Suppressor macrophage treated with lipopolysaccharide for 1 hour (primary cell): ENCODE results near the gene CHAF1A.
A peak's percentile ranks its signal among the peaks of the same experiment; 100 is the strongest.

Experiments used
- DNase-seq, 3 donors: peaks; one replicate each; pipeline ENCODE4 v3.0.0-alpha.2; 2020 to 2022

The CHAF1A gene

DNA sequence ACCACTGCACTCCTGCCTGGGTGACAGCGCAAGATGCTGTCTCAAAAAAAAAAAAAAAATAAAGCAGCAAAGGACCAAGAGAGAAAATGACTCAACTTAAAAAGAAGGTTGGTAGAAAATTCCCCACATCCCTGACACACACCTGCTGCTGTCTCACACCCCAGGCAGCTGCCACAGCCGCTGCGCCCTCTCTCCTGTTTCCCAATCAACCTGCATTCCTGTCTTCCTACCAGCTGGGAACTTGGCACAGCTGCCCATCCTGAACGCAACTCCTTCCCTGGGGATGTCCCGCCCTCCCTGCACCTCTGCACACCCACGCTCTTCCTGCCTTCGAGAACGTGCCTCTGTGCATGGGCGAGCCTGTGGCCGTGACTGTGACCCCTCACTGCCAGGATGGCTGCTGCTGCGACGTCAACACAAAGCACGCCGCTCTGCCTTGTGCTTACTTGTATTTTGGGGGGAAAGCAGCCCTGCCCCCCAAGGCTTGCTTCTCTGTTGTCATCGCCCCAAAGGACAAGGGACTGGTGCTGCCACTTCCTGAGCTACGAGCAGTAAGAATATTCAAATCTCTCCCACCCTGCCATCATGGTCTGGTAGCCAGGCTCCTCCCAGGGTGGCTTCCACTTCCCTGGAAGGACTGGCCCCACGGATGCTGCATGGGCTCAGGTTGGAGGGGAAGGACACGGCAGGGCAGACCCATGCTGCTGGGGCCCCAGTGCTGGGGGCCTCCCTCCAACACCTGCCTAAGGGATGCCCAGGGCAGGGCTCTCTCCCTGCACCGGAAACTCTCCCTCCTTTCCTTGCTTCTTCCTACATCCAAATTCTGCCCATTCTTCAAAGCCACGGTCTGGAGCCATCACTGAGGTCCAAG lies 22.8 kb upstream of the CHAF1A start:
- no peak for DNase-seq

DNA sequence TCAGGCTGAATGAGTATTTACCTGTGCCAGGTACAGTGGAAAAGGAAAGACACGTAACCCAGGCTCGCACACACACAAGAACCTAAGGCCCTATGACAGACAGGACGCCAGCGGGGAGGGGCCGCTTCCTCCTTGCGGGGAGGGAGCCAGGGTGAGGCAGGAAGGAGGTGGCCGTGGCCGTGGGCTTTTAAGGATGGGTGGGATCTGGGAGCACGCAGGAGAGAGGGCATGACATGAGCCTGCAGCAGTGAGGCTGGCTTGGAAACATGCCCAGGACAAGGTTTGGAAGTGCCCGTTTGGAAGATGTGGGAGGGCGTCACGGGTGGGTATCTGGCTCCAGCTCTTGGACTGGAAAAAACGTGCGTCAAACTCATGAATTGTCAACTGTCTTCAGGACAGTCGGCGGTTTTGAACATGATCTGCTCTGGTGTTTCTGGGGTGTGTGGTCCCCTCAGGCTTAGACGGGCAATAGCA lies 22.1 kb upstream of the CHAF1A start:
- DNase-seq = peak in 2 of 3 donors; percentile 33 to 58

DNA sequence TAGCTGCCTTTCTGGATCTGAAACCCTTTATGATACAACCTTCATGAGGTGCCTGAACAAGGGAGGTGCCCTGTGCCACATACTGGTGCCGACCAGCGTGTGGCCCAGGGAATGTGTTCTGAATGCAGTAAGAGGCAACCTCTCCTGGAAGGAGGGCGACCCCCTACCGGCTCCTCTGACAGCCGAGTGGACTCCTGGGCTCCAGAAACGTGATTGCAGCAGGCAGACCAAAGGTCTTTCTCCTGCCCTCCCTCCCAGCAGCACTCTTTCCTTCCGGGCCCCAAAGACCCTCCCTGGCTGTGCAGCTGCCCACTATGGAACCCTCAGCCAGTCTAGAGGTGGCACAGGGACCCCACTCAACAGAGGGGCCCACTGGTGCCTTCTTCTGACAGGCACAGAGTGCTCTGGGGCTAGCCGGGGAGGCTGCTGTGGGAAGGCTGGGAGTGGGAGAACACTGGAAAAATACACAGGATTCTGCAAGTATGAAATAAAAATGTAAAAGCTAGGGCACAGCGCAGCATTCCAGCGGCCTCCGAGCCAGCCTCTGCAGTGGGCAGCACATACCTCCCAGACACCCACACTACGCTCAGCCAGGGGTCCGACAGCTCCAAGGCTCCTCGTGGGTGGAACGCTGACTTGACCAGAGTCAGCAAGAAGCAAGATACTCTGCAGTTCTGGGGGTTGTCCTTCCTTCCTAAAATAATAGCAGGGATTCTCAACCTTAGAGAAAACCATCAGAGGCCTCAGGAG lies 17.0 kb upstream of the CHAF1A start:
- DNase-seq = no peak

DNA sequence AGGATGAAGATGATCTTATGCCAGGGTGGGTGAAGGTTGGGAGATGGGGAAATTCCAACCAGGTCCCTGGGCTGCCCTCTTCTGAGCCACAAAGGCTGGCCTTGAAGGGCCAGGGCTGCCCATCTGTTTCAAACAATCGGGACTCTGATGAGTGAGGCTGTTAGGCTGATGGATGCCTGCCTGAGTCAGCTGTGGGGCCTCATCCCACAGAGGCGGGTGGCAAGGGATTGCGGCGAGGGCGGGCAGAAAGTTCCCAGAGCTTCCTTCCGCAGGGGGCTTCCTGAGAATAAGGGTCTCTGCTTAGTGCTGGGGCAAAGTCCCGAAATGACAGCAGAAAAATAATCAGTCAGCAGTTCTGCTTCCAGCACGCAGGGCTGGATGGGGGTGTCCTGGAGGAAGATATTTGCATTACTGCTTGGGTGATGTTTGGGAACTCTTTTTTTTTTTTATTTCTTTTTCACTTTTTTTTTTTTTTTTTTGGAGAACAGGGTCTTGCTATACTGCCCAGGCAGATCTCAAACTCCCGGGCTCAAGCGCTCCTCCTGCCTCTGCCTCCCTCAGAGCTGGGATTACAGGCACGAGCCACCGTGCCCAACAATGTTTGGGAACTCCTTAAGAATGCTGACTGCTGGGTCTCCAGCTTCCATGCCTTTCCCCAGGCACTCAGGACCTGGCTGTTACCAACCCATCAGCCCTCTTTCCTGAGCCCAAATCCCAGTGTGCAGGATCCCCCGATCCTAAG lies 16.2 kb upstream of the CHAF1A start:
- DNase-seq = peak in 1 of 3 donors; percentile 44

DNA sequence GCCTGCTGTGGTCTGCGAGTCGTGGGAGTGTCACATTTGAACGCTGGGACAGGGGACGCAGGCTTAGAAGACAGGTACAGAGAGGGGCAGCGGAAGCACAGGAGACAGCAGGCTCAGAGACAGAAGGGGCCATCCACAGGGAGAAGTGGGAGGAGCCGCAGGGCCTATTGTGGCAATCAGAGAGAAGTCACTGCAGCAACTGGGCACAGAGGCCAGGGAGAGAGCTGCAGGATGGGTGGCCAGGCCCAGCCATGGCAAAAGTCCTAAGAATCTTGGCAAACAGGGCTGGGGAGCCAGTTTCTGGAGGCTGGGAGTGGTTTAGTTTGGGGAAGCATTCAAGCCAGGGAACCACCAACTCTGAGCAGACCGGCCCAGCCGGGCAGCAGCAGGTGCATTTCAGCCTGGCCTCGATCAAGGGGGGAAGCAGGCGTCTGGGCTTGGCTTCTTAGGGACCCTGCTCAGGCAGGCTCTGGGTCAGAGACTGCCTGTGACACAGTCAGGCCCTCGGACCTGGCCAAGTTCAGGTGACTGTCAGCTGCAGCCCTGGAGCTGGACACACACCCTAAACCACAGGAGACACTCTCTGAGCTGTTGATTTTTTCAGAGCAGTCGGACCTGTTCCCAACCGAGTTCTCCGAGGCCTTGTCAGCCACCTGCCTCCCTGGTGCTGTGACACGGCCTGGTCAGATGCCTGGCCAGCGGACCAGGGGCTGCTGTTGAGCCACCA lies 13.9 kb upstream of the CHAF1A start:
- no peak for DNase-seq

DNA sequence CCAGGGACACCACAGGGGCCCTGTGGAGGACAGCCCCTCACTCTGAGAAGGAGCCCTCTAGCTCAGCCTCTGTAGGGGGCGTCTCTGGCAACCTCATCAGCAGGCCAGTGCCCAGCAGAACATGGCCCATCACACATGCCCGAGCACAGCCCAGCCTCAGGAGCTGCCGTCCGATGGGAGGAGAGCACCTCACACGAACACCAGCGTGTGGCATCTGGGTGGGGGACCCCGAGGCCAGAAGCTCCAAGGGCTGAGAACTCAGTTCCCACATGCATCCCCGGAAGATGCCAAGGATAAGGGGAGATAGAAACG lies 13.4 kb upstream of the CHAF1A start:
- DNase-seq = no peak

DNA sequence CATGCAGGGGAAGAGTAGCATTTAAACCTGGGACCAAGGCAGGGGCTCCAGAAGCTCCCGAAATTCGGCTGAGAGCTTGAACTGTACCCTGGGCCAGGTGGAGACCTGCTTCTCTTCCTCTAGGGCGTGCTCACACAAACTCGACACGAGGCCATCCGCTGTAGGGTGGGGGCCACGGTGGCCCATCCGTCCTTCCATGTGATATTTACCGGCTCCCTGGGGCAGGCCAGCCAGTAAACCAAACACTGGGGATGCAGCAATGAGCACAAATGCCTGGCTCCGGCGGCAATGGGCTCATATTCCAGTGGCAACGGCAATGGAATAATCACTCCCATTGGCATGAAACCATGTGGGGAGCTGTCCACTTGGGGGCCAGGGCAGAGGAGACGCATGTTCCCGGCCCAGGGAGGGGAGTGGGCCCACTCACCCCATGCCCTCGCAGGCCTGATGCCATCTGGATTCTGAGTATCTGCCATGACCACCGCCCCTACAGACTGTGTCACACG lies 12.9 kb upstream of the CHAF1A start:
- DNase-seq = no peak

DNA sequence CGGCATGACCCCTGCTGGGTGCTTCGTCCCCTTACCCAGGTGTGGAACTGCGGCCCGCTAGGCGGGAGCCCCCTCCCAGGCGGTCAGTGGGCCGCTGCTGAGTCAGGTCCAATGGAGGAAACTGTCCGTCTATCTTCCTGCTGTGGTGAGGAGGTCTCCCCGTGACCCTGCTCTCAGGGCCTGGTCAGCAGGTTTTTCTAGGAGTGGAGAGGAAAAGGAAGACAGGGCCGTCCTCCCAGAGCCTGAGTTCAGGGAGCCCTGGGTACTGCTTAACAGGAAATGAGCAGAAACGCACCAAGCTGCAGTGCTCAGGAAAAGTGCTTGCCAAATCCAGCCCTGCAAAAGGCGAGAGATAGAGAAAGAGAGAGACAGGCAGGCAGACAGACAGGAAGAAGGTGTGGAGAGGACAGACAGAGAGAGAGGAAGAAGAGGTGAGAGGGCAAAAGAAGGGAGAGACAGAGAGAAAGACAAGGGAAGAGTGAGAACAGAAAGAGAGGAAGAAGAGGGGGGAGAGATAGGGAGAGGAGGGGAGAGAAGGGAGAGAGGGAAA lies 12.3 kb upstream of the CHAF1A start:
- no peak for DNase-seq

DNA sequence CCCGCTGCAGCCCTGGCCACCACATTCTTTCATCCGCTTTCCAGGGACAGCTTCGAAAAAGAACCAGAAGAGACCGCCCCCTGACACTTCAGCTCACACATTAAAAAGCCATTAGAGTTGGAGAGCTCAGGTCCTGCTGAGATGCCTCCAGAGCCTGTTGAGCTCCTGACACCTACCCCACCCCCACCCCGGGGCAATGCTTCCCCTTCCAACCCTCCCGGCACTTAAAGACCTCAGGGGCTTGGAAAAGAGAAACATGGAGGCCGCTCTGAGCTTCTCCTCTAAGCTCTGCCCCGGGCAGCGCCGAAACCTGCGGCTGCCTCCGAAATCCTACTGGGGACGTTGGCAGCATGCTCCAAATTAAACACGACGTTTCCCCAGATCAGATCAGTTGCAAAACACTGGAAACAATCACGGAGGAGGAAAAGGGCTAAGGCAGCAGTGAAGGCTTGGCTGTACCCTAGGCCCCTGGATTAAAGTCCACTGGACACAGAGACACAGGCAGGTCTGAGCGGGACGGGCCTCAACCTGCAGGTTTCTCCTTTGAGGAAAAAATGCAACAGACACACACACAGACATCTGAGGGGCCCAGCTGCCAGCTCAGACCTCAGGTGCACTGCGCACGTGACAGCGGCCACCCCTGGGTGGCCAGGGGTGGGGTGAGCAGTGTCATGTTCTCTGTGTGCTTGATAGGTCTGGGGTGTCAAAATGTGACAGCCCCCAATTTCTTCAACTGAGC lies 11.7 kb upstream of the CHAF1A start:
- DNase-seq = no peak

DNA sequence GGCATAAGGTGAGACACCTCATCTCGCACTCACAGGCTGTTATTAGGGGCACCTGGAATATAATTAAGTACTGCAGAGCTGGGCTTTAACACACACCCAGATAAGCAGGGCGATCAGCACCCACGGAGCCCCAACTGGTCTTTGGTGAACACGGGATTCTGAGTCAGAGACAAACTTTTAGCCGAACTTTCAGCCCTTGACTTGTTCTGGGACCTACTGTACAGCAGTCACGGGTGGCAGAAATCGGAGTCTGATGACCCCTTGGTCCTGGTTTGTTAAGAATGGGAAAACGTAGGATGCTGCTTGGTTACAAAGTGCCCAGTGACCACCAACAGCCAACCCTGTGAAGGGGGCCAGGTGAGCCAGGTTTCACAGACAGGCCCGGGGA lies 11.1 kb upstream of the CHAF1A start:
- no peak for DNase-seq

DNA sequence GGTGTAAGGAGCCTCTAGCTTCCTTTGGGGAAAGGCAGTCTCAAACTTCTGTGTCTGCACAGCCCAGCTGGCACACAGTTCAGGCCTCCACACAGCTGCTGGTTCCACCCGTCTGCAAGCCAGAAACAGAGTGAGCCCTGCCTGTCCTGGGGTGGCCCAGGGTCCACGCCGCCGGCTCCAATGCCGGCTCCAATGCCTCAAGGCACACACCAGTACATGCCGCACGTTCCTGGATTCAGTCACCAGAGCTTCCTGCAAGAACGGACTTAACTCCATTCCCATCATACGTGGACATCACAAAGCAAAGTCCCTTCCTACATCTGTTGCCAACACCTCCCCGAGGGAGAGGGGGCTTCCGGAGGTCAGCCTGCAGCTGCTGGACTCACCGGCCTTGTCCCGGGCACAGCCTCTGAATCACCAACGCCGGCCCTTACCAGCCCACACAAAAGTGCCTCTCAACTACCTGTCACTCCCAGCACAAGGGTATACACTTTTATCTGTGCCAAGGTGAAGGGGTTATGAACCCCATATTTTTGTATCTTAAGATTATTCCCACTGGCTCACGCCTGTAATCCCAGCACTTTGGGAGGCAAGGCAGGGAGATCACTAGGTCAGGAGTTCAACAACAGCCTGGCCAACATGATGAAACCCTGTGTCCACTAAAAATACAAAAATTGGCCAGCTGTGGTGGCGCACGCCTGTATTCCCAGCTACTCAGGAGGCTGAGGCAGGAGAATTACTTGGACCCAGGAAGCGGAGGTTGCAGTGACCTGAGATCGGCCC lies 10.5 kb upstream of the CHAF1A start:
- DNase-seq = no peak

DNA sequence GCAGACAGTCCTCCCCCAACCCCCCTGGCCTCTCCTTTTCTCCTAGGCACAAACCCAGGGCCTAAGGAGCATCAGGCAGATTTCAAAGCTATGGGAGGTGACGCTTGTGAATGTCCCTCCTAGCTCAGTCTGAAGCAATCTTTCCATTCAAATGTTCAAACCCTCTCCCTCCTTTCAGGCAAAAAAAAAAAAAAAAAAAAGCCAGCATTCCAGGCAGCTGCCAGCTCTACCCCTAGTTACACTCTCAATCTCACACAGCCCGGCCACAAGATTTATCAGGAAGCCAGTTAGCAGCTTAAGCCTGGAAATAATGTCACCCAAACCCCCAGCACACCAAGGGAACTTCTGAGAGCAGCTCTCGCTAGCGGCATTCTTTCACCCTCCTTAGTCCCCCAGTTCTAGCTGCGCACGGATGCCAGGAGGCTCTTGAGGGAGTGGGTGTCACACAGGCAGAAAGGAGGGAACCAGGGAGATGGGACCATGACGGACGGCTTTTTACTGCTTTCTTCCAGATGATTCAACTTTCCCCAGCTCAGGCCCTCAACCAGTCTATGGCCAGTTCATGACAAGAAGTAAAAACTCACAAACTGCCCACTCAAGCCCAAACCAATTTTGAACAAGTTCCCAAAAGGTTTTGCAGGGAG lies 8.4 kb upstream of the CHAF1A start:
- no peak for DNase-seq

DNA sequence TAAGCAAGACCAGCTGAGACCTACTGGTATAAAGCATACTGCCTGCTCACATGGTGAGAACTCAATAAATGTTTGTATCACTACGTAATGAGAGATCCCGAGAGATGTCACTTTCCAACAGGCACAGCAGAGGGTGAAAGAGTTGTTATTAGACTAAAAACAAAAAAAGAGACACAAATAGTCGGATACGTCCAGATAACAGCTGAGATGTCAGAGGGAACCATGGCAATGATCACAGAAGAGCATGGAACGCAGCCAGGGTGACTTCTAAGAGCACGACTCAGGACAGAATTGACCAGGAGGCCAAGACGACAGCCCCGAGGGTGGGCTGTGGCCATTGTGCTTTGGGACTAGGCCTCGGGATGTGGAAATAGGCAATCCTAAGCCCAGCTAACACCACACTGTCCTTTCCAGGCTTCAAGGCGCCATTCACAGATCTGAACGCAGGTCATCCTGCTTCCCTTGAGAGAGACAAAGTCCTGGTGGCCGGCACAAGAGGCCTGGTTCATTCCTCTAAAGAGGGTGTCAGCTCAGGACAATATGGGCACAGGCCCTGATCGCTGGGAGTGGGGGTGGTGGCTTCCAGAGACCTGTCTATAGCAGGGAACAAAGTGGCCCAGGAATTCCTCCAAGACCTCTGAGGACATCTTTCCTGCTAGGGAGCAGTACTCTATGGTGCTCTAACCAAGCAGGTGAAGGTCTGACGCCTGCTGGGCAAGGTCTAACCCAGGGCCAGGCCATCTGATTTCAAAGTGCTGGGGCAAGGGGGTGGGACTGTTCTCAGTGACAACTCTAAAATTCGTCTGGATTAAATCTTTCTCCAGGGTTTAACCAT lies 5.3 kb upstream of the CHAF1A start:
- DNase-seq = no peak

DNA sequence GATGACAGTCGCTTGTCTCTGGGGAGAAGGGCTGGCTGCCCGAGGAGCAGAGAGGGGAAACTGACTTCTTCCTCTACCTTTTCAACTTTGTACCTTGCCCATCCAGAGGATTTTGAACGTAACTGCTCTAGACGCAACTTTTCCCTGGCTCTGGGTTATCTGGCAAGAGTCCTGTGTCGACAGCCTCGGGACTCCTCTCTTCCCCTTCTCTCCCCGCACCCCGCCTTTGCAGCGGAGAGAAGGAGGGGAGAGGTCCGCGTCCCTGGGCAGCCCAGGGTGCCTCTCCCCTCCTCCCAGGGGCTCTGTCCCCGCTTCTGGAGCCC lies 2.7 kb upstream of the CHAF1A start:
- peak; percentile 49 to 66 (median 52) for DNase-seq

DNA sequence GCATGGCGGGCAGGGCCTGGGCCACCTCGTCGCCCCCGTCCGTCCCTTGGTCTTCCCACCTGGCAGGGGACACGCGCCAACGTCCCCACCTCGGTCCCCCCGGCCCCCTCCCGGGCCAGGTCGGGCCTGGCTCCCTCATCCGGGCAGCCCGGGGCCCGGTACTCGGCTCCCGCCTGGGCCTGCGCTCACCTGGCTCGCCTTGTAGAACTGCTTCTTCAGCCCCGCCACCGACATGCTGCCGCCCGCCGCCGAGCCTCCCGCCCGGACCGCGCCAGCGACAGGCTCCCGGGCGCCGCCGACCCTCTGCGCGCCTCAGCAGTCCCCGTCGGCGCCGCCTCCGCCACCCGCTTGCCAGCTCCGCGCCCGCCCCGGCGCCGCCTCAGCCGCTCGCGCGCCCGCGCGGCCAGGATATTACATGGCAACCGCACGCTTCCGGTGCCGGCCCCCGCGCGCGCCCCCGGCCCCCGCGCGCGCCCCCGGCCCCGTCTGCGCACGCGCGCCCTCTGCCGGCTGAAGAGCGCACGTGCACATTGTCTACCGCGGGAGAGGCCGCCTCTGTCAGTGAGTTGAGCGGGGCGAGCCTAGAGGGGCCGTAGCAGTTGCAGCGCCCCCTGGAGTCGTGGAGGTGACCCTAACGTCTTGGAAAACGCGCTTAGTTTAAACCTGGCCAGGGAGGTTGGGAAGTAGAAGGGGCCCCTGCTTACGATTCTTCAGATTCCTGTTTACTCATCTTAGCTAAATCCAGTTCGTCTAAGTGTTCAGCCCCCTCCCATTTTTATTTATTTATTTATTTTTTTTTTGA lies 2.1 kb upstream of the CHAF1A start, which contains the start of gene SH3GL1:
SH3GL1 (minus strand) TSS at position 413 of the 802 bp plus-strand sequence; CDS start at position 234, 179 bp downstream.
- peak; percentile 93 to 98 (median 96) for DNase-seq

DNA sequence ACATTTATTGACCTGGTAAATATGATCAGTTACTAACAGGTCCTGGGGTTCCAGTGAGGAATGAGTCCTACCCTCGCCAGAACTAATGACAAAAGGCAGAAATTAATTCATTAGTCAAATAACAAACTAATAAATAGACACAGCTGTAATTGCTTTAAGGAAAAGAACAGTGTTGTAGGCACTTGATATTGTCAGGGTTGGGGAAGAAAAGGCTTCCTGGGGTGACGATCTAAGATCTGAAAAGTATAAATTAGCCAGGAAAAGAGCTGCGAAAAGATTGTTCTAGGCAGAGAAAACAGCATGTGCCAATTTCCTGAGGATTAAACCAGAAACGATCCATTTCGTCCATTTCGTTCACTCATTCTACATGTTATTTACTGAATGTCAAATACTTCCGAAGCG lies 670 bp upstream of the CHAF1A start:
- peak in 1 of 3 donors; percentile 5 for DNase-seq

DNA sequence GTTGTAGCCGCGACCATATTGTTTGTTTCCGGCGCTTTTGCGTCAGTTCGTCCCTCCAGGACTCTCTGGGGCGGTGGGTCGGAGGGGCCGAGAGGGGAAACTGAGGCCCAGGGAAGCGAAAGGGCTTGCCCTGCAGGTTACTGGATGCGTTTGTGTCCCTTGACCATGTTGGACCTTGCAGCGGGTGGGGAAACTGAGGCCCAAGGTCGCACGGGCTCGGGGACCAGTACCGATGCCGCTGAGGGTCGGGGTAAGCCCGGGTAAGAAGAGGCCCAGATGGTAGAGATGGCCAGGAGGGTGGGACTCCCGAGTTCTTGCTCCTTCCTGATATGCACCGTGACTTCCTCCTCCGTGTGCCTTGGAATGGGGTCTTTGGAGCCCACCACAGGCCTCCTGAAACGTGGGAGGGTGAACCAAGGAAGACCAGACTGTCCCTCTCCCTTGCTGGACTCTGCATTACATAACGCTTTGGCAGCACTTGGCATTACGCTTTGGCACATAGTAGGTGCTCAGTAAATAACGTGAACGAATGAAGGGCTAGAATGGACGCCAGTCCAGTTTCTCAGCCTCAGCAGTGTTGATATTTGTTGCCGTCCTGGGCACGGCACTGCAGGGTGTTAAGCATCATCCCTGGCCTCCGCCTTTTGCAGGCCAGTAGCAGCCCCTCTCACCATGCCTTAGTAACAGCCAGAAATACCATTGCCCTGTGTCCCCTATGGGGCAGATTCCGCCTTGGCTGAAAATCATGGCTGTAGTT lies 743 bp downstream of the CHAF1A start:
- no peak for DNase-seq

DNA sequence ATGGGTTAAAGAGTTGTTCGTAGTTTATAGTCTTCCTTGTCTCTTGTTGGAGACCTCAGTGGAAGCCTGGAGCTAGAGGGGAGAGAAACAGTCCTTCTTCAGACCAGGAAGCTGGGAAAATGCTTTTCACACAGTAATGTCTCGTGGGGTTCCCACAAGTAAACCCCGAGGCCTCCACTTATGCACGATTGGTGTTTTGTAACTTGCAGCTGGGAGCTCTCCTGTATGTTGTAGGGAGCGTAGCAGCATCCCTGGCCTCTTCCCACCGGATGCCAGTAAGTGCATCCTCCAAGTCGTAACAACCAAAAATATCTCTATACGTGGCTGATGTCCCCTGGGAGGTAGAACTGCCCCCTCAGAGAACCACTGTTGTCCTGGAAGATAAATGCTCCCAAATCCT lies 3.5 kb downstream of the CHAF1A start:
- DNase-seq = no peak
